Measurements from ENCODE around the gene DIO3.

DNA sequence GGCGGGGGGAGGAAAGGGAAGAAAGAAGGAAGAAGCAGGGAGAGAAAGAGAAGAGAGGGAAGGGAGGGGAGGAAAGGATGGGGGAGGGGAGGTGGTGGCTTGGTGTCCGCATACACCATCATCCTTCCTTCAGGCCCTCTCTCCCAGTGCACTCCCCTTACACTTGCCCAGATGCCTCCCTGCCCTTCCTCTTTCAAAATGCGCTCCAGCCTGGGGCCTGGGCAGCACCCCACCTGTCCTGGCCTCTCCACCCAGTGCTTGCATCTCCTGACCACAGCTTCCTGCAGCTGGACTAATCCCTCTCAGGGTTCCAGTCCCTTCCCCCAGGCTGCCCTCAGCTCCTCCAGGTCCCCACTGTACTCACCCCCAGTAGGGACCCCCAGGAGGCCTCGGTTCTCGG, 12.6 kb upstream of the DIO3 start:
- TF ChIP-seq, protein P1, sequence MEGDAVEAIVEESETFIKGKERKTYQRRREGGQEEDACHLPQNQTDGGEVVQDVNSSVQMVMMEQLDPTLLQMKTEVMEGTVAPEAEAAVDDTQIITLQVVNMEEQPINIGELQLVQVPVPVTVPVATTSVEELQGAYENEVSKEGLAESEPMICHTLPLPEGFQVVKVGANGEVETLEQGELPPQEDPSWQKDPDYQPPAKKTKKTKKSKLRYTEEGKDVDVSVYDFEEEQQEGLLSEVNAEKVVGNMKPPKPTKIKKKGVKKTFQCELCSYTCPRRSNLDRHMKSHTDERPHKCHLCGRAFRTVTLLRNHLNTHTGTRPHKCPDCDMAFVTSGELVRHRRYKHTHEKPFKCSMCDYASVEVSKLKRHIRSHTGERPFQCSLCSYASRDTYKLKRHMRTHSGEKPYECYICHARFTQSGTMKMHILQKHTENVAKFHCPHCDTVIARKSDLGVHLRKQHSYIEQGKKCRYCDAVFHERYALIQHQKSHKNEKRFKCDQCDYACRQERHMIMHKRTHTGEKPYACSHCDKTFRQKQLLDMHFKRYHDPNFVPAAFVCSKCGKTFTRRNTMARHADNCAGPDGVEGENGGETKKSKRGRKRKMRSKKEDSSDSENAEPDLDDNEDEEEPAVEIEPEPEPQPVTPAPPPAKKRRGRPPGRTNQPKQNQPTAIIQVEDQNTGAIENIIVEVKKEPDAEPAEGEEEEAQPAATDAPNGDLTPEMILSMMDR (IDR thresholded peaks at IDR 0.05): no peak
- no peak for TF ChIP-seq POLR2A (IDR thresholded peaks at IDR 0.05)
- no peak for TF ChIP-seq EP300 (IDR thresholded peaks at IDR 0.05)
